Hematopoietic multipotent progenitor cell treated with erythropoietin and hydrocortisone succinate and interleukin-3 and kit ligand, for 4 days (in vitro differentiated cells): ENCODE measurements around the gene SH3BP2.

ENCODE experiments used
- DNase-seq: peaks from one replicate; pipeline ENCODE4 v3.0.0-alpha.2; 2015

SH3BP2 gene

DNA sequence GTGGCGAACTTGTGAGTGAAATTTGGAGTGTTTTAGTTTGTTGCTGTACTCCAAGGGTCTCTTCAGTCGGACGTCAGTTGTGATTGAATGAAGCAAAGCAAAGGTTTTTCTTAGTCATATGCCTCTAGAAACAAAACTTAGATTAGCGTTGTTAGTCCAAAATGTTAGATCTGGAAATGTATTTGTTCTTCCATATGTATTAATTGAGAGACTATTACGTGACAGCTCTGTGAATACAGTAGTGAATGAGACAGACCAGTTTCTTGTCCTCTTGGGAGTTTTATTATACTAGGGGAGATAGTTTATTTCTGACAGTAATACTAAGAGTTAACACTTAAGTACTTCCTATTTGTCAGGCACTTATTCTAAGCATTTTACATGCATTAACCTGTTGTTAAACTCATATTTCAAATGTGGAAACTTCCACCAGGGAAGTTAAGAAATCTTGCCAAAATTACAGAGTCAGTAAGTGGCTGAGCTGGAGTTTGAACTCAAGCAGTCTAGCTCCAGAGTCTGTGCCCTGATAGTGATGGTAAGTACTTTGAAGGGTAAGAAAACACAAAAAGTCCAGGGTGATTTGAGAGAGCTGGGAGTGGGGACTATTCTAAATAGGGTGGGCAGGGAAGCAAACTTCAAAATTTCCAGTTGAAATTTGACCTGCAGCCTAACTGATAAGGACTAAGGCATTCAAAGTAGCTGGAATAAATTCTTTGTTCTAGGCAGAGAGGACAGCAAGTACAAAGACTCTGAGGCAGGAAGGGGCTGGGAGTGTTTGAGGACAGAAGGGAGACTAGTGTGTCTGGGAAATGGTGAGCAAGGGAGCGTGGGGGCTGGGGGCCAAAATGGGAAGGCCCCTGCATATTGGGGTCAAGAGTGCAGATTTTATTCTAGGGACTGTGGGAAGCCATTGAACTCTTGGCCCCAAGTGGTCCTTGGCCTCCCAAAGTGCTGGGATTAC, 67.8 kb downstream of the SH3BP2 start:
- peak; percentile 33 for DNase-seq

DNA sequence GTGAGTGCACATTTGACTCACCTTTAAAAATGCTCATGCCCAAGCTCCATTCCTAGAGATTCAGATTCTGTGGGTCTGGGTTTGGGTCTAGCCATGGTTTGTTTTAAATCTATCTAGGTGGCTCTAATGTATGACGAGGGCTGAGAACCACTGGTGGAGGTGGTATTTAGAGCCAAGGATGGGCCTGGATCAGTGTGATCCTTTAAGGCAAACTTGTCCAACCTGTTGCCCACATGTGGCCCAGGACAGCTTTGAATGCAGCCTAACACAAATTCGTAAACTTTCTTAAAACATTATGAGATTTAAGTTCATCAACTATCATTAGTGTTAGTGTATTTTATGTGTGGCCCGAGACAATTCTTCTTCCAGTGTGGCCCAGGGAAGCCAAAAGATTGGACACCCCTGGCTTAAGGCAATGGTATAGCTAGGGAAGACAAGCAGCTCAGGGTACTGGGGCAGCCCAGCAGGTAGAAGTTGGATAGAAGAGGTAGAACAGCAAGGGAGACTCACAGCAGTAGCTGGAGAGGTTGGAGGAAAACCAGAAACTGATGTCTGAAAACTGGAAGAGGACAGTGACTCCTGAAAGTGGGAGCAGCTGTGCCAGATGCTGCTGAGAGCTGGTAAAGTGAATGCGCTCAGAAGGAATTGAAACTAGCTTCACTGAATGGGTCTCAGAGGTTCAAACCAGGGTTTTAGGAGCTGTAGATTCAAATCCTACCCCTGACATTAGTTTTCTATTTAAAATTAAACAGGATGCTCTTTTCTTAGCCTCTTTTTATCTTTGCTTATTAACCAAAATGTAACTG, 68.9 kb downstream of the SH3BP2 start:
- DNase-seq = no peak

DNA sequence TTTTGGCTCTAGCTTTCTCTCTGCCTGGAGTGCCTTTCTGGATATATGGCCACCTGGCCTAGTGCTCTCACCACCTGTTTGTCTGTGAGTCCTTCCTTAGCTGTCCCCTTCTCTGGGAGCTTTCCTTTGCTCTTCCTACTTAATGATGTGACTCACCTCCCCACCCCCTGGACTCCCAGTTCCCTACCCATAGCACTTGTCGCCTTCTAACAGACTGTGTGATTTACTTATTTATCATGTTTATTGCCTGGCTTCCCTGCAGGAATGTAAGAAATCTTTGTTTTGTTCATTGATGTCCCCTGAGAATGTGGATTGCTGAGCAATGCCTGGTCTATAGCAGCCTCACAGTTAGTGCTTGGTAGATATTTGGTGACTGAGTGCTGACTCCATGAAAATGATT, 69.6 kb downstream of the SH3BP2 start:
- no peak for DNase-seq

DNA sequence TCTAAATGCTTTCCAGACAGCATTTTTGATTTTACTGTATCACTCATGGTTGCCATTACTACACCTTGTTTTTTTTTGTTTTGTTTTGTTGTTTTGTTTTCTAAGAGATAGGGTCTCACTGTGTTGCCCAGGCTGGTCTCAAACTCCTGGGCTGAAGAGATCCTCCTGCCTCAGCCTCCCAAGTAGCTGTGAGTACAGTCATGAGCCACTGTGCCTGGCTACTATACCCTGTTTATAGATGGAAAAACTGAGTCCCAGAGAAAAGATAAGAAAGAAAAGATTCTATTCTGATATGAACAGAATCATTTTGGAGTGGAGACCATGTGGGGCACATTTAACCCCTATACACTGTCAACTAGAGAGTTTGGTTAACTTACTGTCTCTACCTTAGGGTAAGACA, 70.8 kb downstream of the SH3BP2 start:
- DNase-seq = no peak

DNA sequence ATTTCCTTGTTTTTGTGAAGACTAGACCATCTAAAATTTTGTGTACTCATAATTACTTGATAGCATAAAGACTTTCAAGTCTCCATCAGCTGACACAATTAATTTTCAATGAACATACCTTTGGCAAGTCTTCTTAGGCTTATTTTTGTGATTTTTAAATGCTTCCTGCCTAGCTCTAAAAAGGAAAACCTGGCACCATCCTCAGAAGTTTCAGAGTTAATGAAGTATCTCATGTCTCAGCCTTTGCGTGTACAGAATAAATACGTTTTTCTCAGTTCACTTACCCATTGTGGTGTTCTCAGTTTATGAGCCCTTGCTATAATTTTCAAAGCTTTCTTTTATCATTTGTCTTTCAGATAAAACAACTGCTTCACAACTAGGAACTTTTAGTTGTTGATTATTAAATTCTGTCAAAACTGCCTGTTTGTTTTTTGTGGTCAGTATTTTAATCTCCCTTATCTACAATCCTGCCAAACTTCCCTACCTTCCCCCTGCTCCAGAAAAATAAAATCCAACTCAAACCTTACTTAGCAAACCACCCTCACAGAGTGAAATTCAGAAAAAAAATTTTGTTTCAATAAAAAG, 72.4 kb downstream of the SH3BP2 start:
- no peak for DNase-seq

DNA sequence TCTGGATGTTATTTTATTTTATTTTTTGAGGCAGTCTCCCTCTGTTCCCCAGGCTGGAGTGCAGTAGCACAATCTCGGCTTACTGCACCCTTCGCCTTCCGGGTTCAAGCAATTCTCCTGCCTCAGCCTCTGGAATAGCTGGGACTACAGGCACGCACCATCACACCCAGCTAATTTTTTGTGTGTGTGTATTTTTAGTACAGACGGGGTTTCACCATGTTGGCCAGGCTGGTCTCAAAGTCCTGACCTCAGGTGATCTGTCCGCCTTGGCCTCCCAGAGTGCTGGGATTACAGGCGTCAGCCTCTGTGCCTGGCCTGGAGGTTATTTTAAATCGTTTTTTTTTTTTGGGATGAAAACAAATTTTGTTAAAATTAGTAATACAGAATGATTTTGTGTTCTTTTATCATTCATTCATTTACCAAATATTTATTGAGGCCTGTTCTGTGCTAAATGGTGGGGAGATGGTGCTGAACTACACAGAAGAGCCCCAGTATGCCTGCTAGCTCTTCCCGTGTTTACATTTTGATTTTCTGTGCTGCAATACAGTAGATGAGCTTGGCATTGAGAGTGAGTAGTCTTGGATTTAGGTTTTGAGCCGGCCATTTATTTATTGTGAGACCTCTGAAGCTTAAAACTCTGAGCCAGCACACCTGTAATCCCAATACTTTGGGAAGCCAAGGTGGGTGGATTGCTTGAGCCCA, 73.4 kb downstream of the SH3BP2 start:
- DNase-seq = no peak

DNA sequence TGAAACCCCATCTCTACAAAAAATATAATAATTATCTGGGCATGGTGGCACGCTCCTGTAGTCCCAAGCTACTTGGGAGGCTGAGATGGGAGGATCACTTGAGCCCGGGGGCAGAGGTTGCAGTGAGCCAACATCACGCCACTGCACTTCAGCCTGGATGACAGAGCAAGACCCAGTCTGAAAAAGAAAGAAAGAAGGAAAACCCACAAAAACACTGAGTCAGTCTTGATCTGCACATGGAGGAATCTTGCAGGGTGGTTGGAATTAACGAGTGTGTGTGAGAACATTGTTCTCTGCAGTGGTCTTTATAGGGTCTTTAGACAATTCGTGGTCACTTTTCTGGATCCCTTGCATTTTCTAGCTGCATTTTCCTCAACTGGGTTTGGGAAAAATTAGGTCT, 74.0 kb downstream of the SH3BP2 start:
- no peak for DNase-seq

DNA sequence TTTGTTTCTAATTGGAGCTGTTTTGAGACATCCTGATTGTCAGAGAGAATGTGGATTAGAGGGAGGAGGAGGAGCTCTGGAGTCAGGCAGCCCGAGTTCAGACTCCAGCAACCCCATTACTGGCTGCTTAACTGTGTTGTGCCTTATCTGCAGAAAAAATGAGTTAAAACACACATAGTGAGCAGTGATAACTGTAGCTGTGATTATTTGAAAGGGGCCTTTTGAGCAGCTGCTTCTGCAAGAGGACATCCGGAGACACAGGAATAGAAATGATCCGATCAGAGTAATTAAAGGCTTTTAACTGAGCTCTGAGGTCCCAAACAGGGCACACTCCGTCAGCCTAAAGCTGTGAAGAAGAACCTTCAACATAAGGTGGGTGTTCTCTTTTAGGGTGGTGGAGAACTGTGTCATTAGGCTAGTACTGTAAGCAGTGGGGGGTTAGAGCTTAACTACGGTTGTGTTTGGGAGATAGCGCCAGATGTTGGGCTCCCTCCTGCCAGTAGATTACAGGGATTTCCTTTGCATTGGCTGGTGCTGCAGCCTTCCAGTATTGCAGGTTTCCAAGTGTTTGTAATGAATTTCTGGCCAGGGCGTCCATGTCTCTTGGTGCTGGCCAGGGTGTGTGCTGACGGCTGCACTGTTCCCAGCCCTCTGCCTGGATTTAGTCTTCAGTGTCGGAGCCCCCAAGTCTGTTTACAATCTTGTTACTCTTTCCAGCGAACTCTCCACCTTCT, 75.0 kb downstream of the SH3BP2 start:
- DNase-seq = peak; percentile 92

DNA sequence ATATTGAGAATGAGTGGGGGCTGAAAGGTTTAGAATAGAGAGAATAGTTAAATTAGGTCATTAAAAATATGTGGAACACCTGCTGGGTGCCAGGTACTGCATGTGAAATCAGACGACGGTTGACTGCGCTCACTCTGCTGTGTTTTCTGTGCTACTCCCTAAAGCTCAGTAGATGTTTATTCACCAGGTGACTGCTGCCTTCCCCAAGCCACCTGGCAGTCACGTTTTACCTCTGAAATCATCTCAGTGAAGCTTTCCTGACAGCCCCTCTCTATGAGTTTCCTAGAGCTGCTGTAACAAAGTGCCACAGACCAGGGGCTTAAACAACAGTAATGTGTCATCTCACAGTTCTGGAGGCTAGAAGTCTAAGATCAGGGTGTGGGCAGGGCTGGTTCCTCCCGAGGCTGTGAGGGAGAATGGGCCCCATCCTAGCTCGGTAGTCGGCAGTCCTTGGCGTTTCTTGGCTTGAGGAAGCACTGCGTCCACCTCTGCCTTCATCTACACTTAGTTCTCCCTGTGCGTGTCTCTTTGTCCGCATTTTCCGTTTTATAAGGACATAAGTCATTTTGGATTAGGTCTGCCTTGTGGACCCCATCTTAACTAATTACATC, 76.1 kb downstream of the SH3BP2 start:
- DNase-seq = no peak

DNA sequence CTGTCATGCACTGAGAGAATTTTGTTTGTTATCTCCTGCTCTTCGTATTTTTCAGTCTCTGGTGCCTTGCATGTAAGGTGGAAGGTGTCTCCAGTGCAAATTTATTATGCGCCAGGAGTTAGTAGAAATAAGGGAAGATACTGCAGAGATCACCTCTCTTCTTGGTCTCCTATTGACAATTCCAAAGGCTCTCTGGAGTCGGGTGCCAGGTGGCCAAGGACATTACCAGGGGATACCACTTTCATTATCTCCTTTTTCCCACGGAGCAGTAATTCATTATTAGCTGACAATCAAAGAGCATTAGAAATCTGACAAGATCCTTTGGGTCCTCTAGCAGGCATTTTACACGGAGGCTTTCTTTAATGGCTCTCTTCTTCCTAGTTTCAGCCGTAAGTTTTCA, 76.8 kb downstream of the SH3BP2 start:
- DNase-seq = no peak

DNA sequence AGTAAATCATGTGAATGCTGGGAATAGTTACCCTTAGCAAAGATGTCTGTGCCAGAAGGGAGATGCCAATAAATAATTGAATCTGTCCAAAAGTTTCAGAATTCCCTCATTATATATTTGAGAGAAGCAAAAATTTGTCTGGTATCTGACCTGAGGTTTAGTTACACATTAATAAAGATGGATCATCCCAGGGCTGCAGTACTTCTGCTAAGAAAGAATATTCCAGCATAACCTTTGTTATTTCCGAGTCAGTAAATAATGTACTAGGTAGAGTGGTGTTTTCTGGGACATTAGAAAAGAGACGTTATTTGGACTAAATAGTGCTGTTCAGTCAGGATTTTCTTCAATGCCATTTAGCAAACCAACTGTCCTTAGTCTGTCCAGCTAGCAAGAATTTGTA, 77.2 kb downstream of the SH3BP2 start:
- no peak for DNase-seq

DNA sequence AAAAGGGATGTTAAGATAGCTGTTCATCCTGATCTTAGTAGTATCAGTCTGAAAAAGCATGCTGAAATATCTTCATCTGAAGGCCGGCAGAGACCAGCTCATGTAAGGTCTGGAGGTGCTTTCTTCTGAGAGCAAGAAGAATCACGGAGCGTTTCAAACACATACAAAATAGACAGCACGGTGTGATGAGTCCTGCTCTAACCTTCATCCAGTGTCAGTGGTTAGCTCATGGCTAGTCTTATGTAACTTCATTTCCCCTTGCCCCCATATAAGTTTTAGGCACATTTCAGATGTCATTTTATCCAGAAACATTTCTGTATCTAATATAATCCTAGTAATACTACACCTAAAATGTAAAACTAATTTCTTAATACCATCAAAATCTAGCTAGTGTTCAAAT, 78.6 kb downstream of the SH3BP2 start:
- no peak for DNase-seq

DNA sequence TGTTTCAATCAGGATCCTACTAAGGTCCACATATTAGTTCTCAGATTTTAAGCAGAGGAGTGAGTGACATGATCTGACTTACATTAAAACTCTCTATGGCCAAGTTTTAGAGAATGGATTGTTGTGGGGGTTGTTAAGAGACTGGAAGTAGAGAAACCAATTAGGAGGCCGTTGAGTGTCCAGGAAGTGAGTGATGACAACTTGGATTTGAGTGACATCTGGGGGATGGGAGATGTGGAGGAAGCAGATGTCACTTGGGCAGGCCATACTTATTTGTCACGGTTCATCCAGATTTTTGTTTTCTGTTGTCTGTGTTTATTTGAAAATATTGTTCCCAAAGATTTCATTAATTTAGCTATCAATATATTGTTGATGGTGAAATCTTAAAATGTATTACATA, 79.0 kb downstream of the SH3BP2 start:
- DNase-seq = peak; percentile 51

DNA sequence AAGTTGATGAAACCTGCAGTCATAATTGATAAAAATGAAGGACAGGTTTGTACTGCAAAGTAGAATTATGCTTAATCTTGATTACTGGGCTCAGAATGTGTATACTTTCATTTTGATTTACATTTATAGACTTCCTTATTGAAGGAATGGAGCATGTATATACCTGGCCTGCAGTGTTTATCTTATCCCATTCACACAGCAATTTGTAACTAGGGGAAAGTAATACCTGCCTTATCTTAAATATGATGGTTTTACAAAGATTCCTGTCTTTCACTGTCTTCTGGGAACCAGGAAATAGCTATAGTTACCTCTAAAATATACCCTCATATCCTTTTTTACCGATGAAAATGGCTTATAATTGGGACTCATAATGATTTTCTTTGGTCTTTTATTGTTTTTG, 80.4 kb downstream of the SH3BP2 start:
- DNase-seq = no peak

DNA sequence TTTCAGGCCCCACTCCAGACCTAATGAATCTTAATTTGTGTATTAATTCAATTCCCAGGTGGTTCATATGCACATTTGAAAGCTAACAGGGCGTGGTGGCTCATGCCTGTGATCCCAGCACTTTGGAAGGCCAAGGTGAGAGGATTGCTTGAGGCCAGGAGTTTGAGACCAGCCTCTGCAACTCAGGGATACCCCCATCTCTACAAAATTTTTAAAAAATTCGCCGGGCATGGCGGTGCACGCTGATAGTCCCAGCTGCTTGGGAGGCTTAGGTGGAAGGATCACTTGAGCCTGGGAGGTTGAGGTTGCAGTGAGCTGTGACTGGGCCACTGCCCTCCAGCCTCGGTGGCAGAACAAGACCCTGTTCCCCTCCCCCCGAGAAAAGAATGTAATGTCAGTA, 82.0 kb downstream of the SH3BP2 start:
- no peak for DNase-seq

DNA sequence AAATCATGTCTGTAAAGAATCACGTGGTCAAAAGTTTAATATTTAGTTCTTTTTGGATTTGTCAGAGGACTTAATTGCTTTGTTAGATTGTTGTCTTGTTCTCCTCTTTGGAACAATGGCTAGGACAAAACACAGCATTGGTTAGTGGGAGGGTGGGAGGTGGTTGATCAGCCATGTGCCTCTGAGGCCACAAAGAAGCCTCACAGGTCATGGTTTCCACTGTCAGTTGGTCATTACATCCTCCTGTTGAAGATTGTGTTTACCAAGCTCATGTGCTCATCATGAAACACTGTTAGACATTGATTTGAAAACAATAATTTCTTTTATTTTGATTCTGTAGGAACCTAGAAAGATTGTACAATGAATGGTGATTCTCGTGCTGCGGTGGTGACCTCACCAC, 82.7 kb downstream of the SH3BP2 start:
- no peak for DNase-seq

DNA sequence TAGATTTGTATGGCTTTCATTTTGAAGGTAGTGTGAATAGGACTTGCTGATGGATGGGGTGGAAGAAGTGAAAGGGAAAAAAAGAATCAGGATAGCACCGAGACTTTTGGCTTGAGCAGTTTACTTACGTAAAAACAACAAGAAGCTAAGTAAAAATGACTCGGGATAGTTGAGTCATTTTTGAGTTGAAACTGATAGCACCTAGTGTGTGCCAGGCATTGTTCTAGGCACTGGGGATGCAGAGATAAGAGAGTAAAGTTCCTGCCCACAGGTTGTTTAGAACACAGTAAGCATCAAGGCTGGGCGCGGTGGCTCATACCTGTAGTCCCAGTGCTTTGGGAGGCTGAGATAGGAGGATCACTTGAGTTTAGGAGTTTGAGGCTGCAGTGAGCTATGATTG, 85.5 kb downstream of the SH3BP2 start:
- DNase-seq = no peak

DNA sequence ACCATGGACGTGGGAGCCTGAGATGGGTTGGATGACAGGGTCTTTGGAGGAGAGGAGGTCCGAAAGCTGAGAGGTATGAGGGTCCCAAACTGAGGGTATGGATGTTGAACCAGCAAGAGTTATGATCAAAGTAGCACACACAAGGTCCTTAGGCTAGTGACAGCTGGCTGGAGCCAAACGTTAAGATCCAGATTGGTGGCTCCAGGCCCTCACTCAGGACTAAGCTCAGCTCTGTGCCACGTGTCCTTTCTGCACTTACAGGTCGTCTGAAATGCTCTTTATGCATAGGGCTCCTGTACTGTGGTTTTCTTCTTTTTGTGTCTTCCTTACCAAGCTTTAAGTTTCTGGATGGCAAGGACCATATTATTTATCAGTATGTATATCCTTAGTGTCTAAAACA, 86.1 kb downstream of the SH3BP2 start:
- DNase-seq = no peak

DNA sequence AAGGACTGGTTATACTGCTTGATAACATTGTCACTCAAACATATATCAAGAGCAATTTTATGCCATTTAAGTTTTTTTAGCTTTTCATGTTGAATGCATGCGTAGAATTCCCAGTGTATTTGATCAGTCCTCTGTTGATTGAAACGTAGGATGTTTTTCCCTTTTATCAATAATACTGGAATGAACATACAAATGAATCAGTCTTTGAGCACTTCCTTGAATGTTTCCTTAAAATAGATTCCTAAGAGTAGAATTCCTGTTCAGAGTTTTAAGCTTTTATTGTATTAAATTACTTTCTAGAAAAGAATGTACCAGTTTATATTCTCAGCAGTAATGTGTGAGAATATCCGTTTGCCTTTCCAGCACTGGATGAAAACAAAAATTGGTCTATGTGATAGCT, 88.5 kb downstream of the SH3BP2 start:
- DNase-seq = no peak

DNA sequence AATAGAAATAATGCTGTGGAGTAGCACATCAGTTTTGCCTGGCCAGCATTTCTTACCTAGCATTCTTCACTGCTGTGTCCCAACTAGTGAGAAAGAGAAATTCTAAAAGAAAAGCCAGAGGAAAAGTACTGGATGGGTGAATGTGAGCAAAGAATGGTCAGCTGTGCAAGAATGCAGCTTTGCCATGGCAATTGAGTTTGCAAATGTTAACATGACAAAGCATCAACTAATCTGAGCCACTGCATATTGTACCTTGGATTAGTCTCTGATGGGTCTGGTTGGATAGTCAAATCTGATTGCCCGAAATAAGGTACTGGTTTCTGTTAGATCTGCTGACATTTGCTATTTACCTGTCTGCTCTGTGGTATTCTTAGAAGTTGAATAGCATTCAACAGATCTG, 89.5 kb downstream of the SH3BP2 start:
- DNase-seq = no peak

DNA sequence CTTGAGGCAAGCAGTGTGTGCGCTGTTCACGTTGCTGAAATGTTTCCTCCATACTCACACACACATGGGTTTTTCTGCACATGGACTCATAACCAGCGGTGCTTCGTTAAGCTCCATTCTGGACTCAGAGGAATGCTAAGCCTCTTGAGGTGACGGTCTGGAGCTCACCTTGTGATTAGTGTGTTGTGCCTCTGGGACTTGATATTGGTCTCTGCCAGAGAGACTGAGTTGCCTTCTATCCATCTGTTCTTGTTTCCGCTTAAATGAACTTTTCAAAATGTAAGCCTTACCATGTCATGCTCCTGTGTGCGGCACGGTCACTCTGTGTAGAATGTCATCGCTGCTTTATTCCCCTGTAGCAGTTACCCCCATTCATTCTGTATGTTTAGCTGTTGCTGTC, 93.3 kb downstream of the SH3BP2 start:
- DNase-seq = no peak

DNA sequence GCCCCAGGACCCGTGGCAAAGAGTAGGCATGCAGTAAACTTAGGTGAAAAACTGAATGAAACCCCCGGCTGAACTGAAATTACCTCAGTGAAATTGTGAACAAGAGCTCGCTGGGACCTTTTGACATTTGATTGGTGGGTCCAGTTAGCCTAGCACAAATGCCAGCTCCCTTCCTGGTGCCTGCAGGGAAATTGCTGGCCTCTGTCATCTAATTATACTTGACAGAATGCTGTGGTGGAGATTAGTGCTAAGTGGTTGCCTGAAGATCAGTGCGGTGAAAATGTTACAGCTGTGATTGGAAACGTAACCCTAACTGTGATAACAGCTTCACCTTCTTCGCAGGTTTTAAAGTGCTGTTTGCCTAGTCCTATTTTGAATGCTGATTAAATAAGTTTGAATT, 93.7 kb downstream of the SH3BP2 start:
- no peak for DNase-seq
